T47D (cell line): Measurements from ENCODE around the gene FARS2.

Experiments used
- DNase-seq, 2 experiments: peaks; one replicate each; pipeline versions ENCODE4 v3.0.0 to v3.0.0-alpha.2; 2011 to 2012; ENCODE audit warnings: low read depth in 1 of 2, low spot score in 1 of 2
- JUND ChIP-seq: IDR thresholded peaks from 2 replicates; pipeline ENCODE4 v1.6.1; 2012; ENCODE audit warnings: low read depth
- in situ Hi-C: cut with HindIII; loops from 2 replicates; pipeline ENCODE4 v1.10.0; 2016; ENCODE audit warnings: low sequenced_read_pairs, low pct_unique_long_range_greater_than_20kb

The FARS2 gene

GRCh38 chr6:5746053-5746758 is 484.9 kb downstream of the FARS2 start:
- TF ChIP-seq JUND = no peak
- in situ Hi-C loops = no loop called here
- DNase-seq = peak in 1 of 2 experiments; percentile 11

- in situ Hi-C loops = no loop called here
- DNase-seq = no peak
- no peak for TF ChIP-seq JUND
These were observed 485.4 kb downstream of the FARS2 start for GRCh38 chr6:5746759-5747130.

- in situ Hi-C loops = no loop called here
- TF ChIP-seq JUND = no peak
- DNase-seq = no peak
These were observed 486.1 kb downstream of the FARS2 start for GRCh38 chr6:5747379-5747778.

- DNase-seq = no peak
- in situ Hi-C loops = no loop called here
- TF ChIP-seq JUND = no peak
These were observed 487.8 kb downstream of the FARS2 start for GRCh38 chr6:5749016-5749650.

GRCh38 chr6:5749651-5750215 is 488.4 kb downstream of the FARS2 start:
- DNase-seq = no peak
- no peak for TF ChIP-seq JUND
- in situ Hi-C loops = no loop called here

- no peak for TF ChIP-seq JUND
- in situ Hi-C loops = no loop called here
- no peak for DNase-seq
These were observed 490.4 kb downstream of the FARS2 start for GRCh38 chr6:5751525-5752390.

- in situ Hi-C loops = no loop called here
These were observed 491.0 kb downstream of the FARS2 start for GRCh38 chr6:5752391-5752680.

GRCh38 chr6:5753209-5753608 is 491.9 kb downstream of the FARS2 start:
- TF ChIP-seq JUND = no peak
- in situ Hi-C loops = no loop called here
- DNase-seq = no peak

More at GRCh38 chr6:5752391-5752680, 491.0 kb downstream of the FARS2 start:
- no peak for TF ChIP-seq JUND
- no peak for DNase-seq

GRCh38 chr6:5754904-5755303 is 493.6 kb downstream of the FARS2 start:
- DNase-seq = no peak
- TF ChIP-seq JUND = no peak
- in situ Hi-C loops = no loop called here

GRCh38 chr6:5759571-5759970 is 498.3 kb downstream of the FARS2 start:
- in situ Hi-C loops = no loop called here
- DNase-seq = no peak
- no peak for TF ChIP-seq JUND

GRCh38 chr6:5761370-5761769 is 500.1 kb downstream of the FARS2 start:
- no peak for TF ChIP-seq JUND
- no peak for DNase-seq
- in situ Hi-C loops = no loop called here

- no peak for TF ChIP-seq JUND
- no peak for DNase-seq
- in situ Hi-C loops = no loop called here
These were observed 501.3 kb downstream of the FARS2 start for GRCh38 chr6:5762561-5762968.

- TF ChIP-seq JUND = no peak
- DNase-seq = no peak
- in situ Hi-C loops = no loop called here
These were observed 502.1 kb downstream of the FARS2 start for GRCh38 chr6:5763407-5763806.
